GM12875 (cell line): ENCODE measurements around the gene GBP2.

Experiments used
- H3K4me3 ChIP-seq: one replicate; pipeline ENCODE4 v1.5.1; 2011; ENCODE audit warnings: low read depth, low read length, control low read depth
- CTCF ChIP-seq: IDR thresholded peaks from 2 replicates; pipeline ENCODE4 v1.5.1; 2011; ENCODE audit warnings: low read depth, mild to moderate bottlenecking, control low read depth, inconsistent platforms, low read length, moderate library complexity, borderline replicate concordance; ENCODE audit not compliant: insufficient read depth

Gene GBP2

GRCh38 chr1:89063094-89063493, 62.8 kb downstream of the GBP2 start:
- no peak for TF ChIP-seq CTCF
- no peak overlapping the region for H3K4me3 ChIP-seq

GRCh38 chr1:89060091-89060490, 65.8 kb downstream of the GBP2 start:
- no peak for TF ChIP-seq CTCF
- no peak overlapping the region for H3K4me3 ChIP-seq
